Esophagus mucosa (tissue), 1 donor: Measurements from ENCODE around the gene FARS2. TPM values are rescaled to one million over a fixed set of nuclear protein-coding genes. Genes with fewer than 3 reads are reported as not detected.

Source experiments
- ATAC-seq: fragments of 200-7000 bp; cut with Tn5 transposase; one replicate; pipeline ENCODE4 v1.9.1; 2020
- total RNA-seq: library from RNA; stranded (reverse); gene quantifications from one replicate; pipeline ENCODE4 v1.2.4, GENCODE V29; 2023
- donor health status: DM: yes; HTN: yes; CAD: no.

Gene FARS2
- total RNA-seq, 1 donor from 2014 or later = 15.4 TPM

GRCh38 chr6:5738211-5738610 is 476.9 kb downstream of the FARS2 start:
- no peak for ATAC-seq

GRCh38 chr6:5744497-5744896 is 483.2 kb downstream of the FARS2 start:
- ATAC-seq = no peak

GRCh38 chr6:5745081-5745480 is 483.8 kb downstream of the FARS2 start:
- ATAC-seq = no peak

GRCh38 chr6:5746053-5746758 is 484.9 kb downstream of the FARS2 start:
- no peak for ATAC-seq

GRCh38 chr6:5746759-5747130 is 485.4 kb downstream of the FARS2 start:
- no peak for ATAC-seq

GRCh38 chr6:5747379-5747778 is 486.1 kb downstream of the FARS2 start:
- ATAC-seq = no peak

GRCh38 chr6:5749016-5749650 is 487.8 kb downstream of the FARS2 start:
- ATAC-seq = no peak

GRCh38 chr6:5749651-5750215 is 488.4 kb downstream of the FARS2 start:
- no peak for ATAC-seq

GRCh38 chr6:5751525-5752390 is 490.4 kb downstream of the FARS2 start:
- no peak for ATAC-seq

- ATAC-seq = peak; percentile 35
Observed at GRCh38 chr6:5752391-5752680, 491.0 kb downstream of the FARS2 start.

GRCh38 chr6:5753209-5753608 is 491.9 kb downstream of the FARS2 start:
- no peak for ATAC-seq

- ATAC-seq = no peak
Observed at GRCh38 chr6:5754904-5755303, 493.6 kb downstream of the FARS2 start.

GRCh38 chr6:5759571-5759970 is 498.3 kb downstream of the FARS2 start:
- no peak for ATAC-seq

GRCh38 chr6:5761370-5761769 is 500.1 kb downstream of the FARS2 start:
- ATAC-seq = no peak

- ATAC-seq = no peak
Observed at GRCh38 chr6:5762561-5762968, 501.3 kb downstream of the FARS2 start.

GRCh38 chr6:5763407-5763806 is 502.1 kb downstream of the FARS2 start:
- ATAC-seq = no peak

- no peak for ATAC-seq
Observed at GRCh38 chr6:5763871-5764270, 502.6 kb downstream of the FARS2 start.

GRCh38 chr6:5764401-5764955 is 503.2 kb downstream of the FARS2 start:
- ATAC-seq = no peak

- ATAC-seq = no peak
Observed at GRCh38 chr6:5765141-5765760, 503.9 kb downstream of the FARS2 start.

- no peak for ATAC-seq
Observed at GRCh38 chr6:5766260-5766659, 504.9 kb downstream of the FARS2 start.

GRCh38 chr6:5767471-5767870 is 506.2 kb downstream of the FARS2 start:
- ATAC-seq = no peak

- no peak for ATAC-seq
Observed at GRCh38 chr6:5771211-5771610, 509.9 kb downstream of the FARS2 start.
